GM20000 (cell line): ENCODE data around the gene MBD3.
"Not testable (repeated sequence)": the region's sequence is repeated elsewhere in the genome, so short reads cannot be mapped to it uniquely, and the experiment has no call there.

ENCODE experiments used
- DNase-seq: peaks from one replicate; pipeline ENCODE4 v3.0.0; 2012; ENCODE audit warnings: low spot score
- CTCF ChIP-seq: IDR thresholded peaks from 2 replicates; pipeline ENCODE4 v1.5.1; 2012; ENCODE audit warnings: mild to moderate bottlenecking, control low read depth; ENCODE audit errors: extremely low read depth, missing control alignments

Gene MBD3

GRCh38 chr19:1551068-1552040 is 41.3 kb downstream of the MBD3 start:
- DNase-seq, result no peak
- TF ChIP-seq CTCF, result no peak

DNA sequence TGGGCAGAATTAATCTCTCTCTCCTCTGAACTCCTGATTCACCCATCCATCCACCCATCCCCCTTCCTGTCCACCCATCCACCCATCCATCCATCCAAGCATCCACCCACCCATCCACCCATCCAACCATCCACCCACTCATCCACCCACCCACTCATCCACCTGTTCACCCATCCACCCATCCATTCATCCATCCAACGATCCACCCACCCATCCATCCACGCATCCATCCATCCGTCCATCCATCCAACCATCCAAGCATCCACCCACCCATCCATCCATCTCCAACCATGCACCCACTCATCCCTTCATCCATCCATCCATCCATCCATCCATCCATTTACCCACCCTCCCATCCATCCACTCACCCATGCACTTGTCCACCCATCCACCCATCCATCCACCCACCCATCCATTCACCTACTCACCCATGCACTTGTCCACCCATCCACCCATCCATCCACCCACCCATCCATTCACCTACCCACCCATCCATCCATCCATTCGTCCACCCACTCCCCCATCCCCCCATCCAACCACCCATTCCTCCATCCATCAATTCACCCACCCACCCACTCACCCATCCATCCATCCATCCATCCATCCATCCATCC is 43.2 kb downstream of the MBD3 start:
- no peak for TF ChIP-seq CTCF
- no peak for DNase-seq

DNA sequence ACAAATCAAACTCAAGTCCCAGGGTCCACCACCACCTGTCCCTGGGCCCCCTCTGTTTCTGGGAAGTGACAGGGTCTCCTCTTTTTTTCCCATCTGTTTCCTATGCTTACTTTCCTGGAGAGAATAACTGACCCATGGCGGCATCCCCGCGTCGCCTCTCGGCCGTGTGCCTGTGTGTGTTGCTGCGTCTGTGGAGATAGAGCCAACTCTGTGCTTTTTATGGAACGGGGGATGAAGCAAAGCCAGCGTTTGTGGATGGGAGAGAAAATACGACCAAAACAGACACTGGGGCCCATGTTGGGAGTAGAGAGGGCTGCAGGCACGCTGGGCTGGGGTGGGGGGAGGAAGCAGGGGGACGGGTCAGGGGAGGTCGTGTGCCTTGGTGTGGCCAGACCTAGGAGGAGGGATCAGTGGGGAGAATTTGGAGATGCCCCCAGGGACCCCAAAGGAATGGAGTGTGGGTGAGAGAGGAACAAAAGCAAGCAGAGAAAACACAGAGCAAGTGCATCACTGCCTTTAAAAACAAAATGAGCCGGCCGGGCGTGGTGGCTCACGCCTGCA is 52.2 kb downstream of the MBD3 start:
- no peak for TF ChIP-seq CTCF
- no peak for DNase-seq

- DNase-seq, result not testable (repeated sequence)
Observed at GRCh38 chr19:1539749-1540148, 52.9 kb downstream of the MBD3 start.

GRCh38 chr19:1538978-1539377 is 53.7 kb downstream of the MBD3 start:
- no peak for DNase-seq
- no peak for TF ChIP-seq CTCF

- DNase-seq, result not testable (repeated sequence)
Observed at GRCh38 chr19:1535699-1536098, 57.0 kb downstream of the MBD3 start.

DNA sequence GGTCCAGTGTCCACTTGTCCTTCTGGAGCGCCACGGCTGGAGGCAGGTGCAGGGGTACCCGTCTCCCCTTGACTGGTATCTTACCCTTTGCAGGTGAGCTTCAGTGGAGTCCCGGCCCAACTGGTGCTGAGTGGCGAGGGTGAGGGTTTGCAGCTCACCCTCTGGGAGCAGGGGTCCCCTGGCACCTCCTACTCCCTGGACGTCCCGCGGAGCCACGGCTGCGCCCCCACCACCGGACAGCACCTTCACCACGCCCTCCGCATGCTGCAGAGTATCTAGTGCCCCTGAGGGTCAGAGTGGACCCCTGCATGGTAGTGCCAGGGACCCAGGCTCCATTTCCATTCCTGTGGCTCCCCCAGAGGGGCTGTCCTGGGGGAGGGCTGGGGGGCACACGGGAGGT is 57.7 kb downstream of the MBD3 start:
- no peak for DNase-seq
- TF ChIP-seq CTCF, result no peak

- no peak for DNase-seq
- no peak for TF ChIP-seq CTCF
Observed at GRCh38 chr19:1533510-1534150, 59.0 kb downstream of the MBD3 start.
